Pancreas (tissue), 10 donors: ENCODE measurements around the gene IRF7. TPM values are rescaled to one million over a fixed set of nuclear protein-coding genes. Genes with fewer than 3 reads are reported as not detected.

ENCODE experiments used
- ATAC-seq, 4 donors: fragments of 200-7000 bp; cut with Tn5 transposase; one replicate each; pipeline versions ENCODE4 v1.8.0 to v1.9.1; 2020; ENCODE audit warnings: mild to moderate bottlenecking in 4 of 4, moderate library complexity in 4 of 4
- DNase-seq, 6 donors: peaks; one replicate each; pipeline ENCODE4 v3.0.0-alpha.2; 2020
- FAIRE-seq: peaks from 2 replicates; lab custom pipeline; 2012; peaks lifted over from hg19 to GRCh38; lab: Jason Lieb, UNC
- H3K27ac ChIP-seq, 4 donors: fragments of 200-600 bp; sonication (generic); 1 replicate in 3 of 4; 2 replicates in 1 of 4; pipeline versions ENCODE4 v1.5.0 to v1.8.0; 2020
- H3K27me3 ChIP-seq, 4 donors: fragments of 200-600 bp; one replicate each; pipeline ENCODE4 v1.8.0; 2021
- H3K36me3 ChIP-seq, 3 donors: fragments of 200-600 bp; sonication (generic) in 1 of 3; one replicate each; pipeline versions ENCODE4 v1.5.0 to v1.8.0; 2020 to 2021
- H3K4me1 ChIP-seq, 3 donors: fragments of 200-600 bp; one replicate each; pipeline ENCODE4 v1.8.0; 2021
- H3K4me3 ChIP-seq, 4 donors: fragments of 200-600 bp; sonication (generic) in 2 of 4; one replicate each; pipeline versions ENCODE4 v1.5.0 to v1.8.0; 2020 to 2021
- H3K9me3 ChIP-seq, 4 donors: fragments of 200-600 bp; one replicate each; pipeline ENCODE4 v1.8.0; 2021
- CTCF ChIP-seq, 4 donors: fragments of 200-600 bp; sonication (generic) in 3 of 4; IDR thresholded peaks; one replicate each; pipeline versions ENCODE4 v1.5.0 to v1.8.0; 2021; ENCODE audit warnings: antibody characterized with exemption in 4 of 4
- WGBS, 2 donors: extraction: QIAGEN DNeasy Blood & Tissue Kit; methylation state at CpG; one replicate each; pipeline ENCODE4 v1.1.7; 2013; 5-methylcytosine and 5-hydroxymethylcytosine counted together
- intact Hi-C, 3 donors: fragments of 100-400 bp; cut with DNase I; formaldehyde crosslinking; loops; one replicate each; pipeline versions ENCODE4 v1.11.1 to v1.14.2; 2022
- polyA plus RNA-seq, 2 donors: library from polyadenylated mRNA; stranded (reverse); fragments of 200-250 nt; gene quantifications; one replicate each; pipeline ENCODE4 v1.2.3, GENCODE V29; 2013
- total RNA-seq, 6 donors: library from RNA; stranded (reverse); fragmentation: NEBNext Ultra II Directional in 4 of 6; extraction: Animal tissue kit (Norgen Biotek cat#: 25700) in 4 of 6; gene quantifications; one replicate each; pipeline versions ENCODE4 v1.2.1 to v1.2.4, GENCODE V29; 2021 to 2023
- donor health status: healthy with polysubstance abuse.
- donor health status: DM: no; HTN: no; CAD: no; lungs with moderate emphysema.
- donor health status: DM: no; HTN: no; CAD: no.
- donor health status: control.
- donor health status: control.
- donor health status: Bipolar disorder and iron deficiency.
- donor health status: DM: yes; HTN: yes; CAD: no.
- donor health status: DM: no; HTN: no; CAD: no.
- donor health status: DM: no; HTN: no; CAD: no.
- donor health status: DM: yes; HTN: yes; CAD: no.

The IRF7 gene
- total and polyA plus RNA-seq, 8 donors: 4.0 to 36.6 (median 10.2) TPM

- H3K27ac ChIP-seq: peak overlapping the region; percentile 39 to 76 (median 48)
- no peaks in the 10 kb centered on the region for H3K9me3 ChIP-seq
- ATAC-seq (peak in 1 of 4 donors; percentile 2), DNase-seq (peak in 3 of 6 donors; percentile 54 to 84 (median 68)), FAIRE-seq (no peak)
- no peaks in the 10 kb centered on the region for H3K27me3 ChIP-seq
- H3K4me1 ChIP-seq: peaks cover 0 to 10% (median 0%) of the 10 kb centered on the region in 3 donors
- no peaks in the 10 kb centered on the region for H3K36me3 ChIP-seq
- WGBS, 2 donors: 22 to 24% methylated on average over 40 to 41 of the region's 41 CpGs
- TF ChIP-seq CTCF (IDR thresholded peaks at IDR 0.05): no peak
- intact Hi-C loops: no loop called here
- peak overlapping the region; percentile 23 to 65 (median 48) for H3K4me3 ChIP-seq
Observed at GRCh38 chr11:567629-568292, 48.0 kb downstream of the IRF7 start.

- DNase-seq (peak in 2 of 6 donors; percentile 58 to 74), FAIRE-seq (no peak), ATAC-seq (no peak)
- intact Hi-C loops: no loop called here
- no peaks in the 10 kb centered on the region for H3K27me3 ChIP-seq
- no peaks in the 10 kb centered on the region for H3K36me3 ChIP-seq
- no peaks in the 10 kb centered on the region for H3K9me3 ChIP-seq
- peaks cover 0 to 15% (median 5%) of the 10 kb centered on the region in 3 donors for H3K4me1 ChIP-seq
- H3K27ac ChIP-seq: peak overlapping the region in 3 of 4 donors; percentile 39 to 76 (median 44)
- H3K4me3 ChIP-seq: peak overlapping the region in 1 of 4 donors; percentile 65
- 87 to 96% methylated on average over 18 of the region's 18 CpGs for WGBS, 2 donors
- TF ChIP-seq CTCF (IDR thresholded peaks at IDR 0.05): no peak
Observed at GRCh38 chr11:567011-567628, 48.6 kb downstream of the IRF7 start.

GRCh38 chr11:565921-566509 is 49.7 kb downstream of the IRF7 start:
- peak in 2 of 6 donors; percentile 50 to 70 for DNase-seq
- intact Hi-C loops: no loop called here
- WGBS, 2 donors: 78 to 81% methylated on average over 12 of the region's 12 CpGs
- Histone ChIP-seq H3K4me3 (no peak overlapping the region), H3K27ac (no peak overlapping the region), H3K27me3 (no peaks in the 10 kb centered on the region), H3K4me1 (peaks cover 0 to 17% (median 11%) of the 10 kb centered on the region in 3 donors), H3K36me3 (no peaks in the 10 kb centered on the region), H3K9me3 (no peaks in the 10 kb centered on the region)
- no peak for ATAC-seq
- TF ChIP-seq CTCF (IDR thresholded peaks at IDR 0.05): no peak
- no peak for FAIRE-seq

- no peaks in the 10 kb centered on the region for H3K9me3 ChIP-seq
- no peak for ATAC-seq
Observed at GRCh38 chr11:563812-564578, 51.8 kb downstream of the IRF7 start.

More at GRCh38 chr11:563812-564578, 51.8 kb downstream of the IRF7 start:
- no peak for TF ChIP-seq CTCF (IDR thresholded peaks at IDR 0.05)
- Histone ChIP-seq H3K27ac (no peak overlapping the region), H3K4me3 (no peak overlapping the region), H3K36me3 (no peaks in the 10 kb centered on the region), H3K4me1 (peaks cover 0 to 13% (median 11%) of the 10 kb centered on the region in 3 donors), H3K27me3 (no peaks in the 10 kb centered on the region)
- DNase-seq: peak in 1 of 6 donors; percentile 73
- FAIRE-seq: no peak
- intact Hi-C loops: no loop called here
- WGBS, 2 donors: 80 to 82% methylated on average over 12 of the region's 12 CpGs
